ENCODE data around the gene ERICH3. TPM values are rescaled to one million over a fixed set of nuclear protein-coding genes. Genes with fewer than 3 reads are reported as not detected.
A peak's percentile ranks its signal among the peaks of the same experiment; 100 is the strongest.

Gene ERICH3
- total and polyA plus RNA-seq, 8 donors, result under 0.01 to 0.68 (median 0.13) TPM

GRCh38 chr1:74578101-74578500, 95.5 kb downstream of the ERICH3 start:
- Histone ChIP-seq H3K36me3 (no peaks in the 10 kb centered on the region), H3K4me1 (no peaks in the 10 kb centered on the region), H3K9me3 (no peaks in the 10 kb centered on the region), H3K4me3 (no peak overlapping the region), H3K27ac (no peak overlapping the region), H3K27me3 (no peaks in the 10 kb centered on the region)
- no peak for TF ChIP-seq CTCF (IDR thresholded peaks at IDR 0.05)
- intact Hi-C loops (cut with DNase I), result no loop called here
- ATAC-seq (no peak), DNase-seq (no peak), FAIRE-seq (no peak)
- WGBS, 2 donors, result 51 to 54% methylated on average over 2 of the region's 2 CpGs

- Histone ChIP-seq H3K27me3 (no peaks in the 10 kb centered on the region), H3K27ac (no peak overlapping the region), H3K4me1 (no peaks in the 10 kb centered on the region), H3K9me3 (no peaks in the 10 kb centered on the region), H3K36me3 (no peaks in the 10 kb centered on the region), H3K4me3 (no peak overlapping the region)
- no peak for ATAC-seq
- no peak for TF ChIP-seq CTCF (IDR thresholded peaks at IDR 0.05)
- FAIRE-seq, result no peak
- intact Hi-C loops (cut with DNase I), result no loop called here
- WGBS, 2 donors, result 50 to 69% methylated on average over 6 of the region's 6 CpGs
- peak in 1 of 6 donors; percentile 41 for DNase-seq
Measured at GRCh38 chr1:74571891-74572290, 101.7 kb downstream of the ERICH3 start.

- H3K4me3 ChIP-seq, result no peak overlapping the region
- 46 to 57% methylated on average over 8 of the region's 8 CpGs for WGBS, 2 donors
- no peaks in the 10 kb centered on the region for H3K36me3 ChIP-seq
- H3K9me3 ChIP-seq, result no peaks in the 10 kb centered on the region
- no peak overlapping the region for H3K27ac ChIP-seq
- H3K27me3 ChIP-seq, result no peaks in the 10 kb centered on the region
- ATAC-seq, result no peak
- H3K4me1 ChIP-seq, result no peaks in the 10 kb centered on the region
- no peak for TF ChIP-seq CTCF (IDR thresholded peaks at IDR 0.05)
- FAIRE-seq, result no peak
- intact Hi-C loops (cut with DNase I), result no loop called here
- DNase-seq, result no peak
Measured at GRCh38 chr1:74571493-74571800, 102.1 kb downstream of the ERICH3 start.

GRCh38 chr1:74570797-74571492, 102.6 kb downstream of the ERICH3 start:
- WGBS, 2 donors, result 27 to 35% methylated on average over 14 of the region's 14 CpGs
- FAIRE-seq, result no peak
- no peak for TF ChIP-seq CTCF (IDR thresholded peaks at IDR 0.05)
- H3K9me3 ChIP-seq, result no peaks in the 10 kb centered on the region
- no peaks in the 10 kb centered on the region for H3K27me3 ChIP-seq
- H3K4me3 ChIP-seq, result no peak overlapping the region
- no peaks in the 10 kb centered on the region for H3K4me1 ChIP-seq
- no peak for ATAC-seq
- DNase-seq, result peak in 1 of 6 donors; percentile 25
- intact Hi-C loops (cut with DNase I), result no loop called here
- H3K27ac ChIP-seq, result no peak overlapping the region
- no peaks in the 10 kb centered on the region for H3K36me3 ChIP-seq

- no peak for FAIRE-seq
- Histone ChIP-seq H3K27ac (no peak overlapping the region), H3K9me3 (no peaks in the 10 kb centered on the region), H3K4me3 (no peak overlapping the region), H3K27me3 (no peaks in the 10 kb centered on the region), H3K36me3 (no peaks in the 10 kb centered on the region), H3K4me1 (no peaks in the 10 kb centered on the region)
- 68 to 80% methylated on average over 2 of the region's 2 CpGs for WGBS, 2 donors
- DNase-seq, result no peak
- TF ChIP-seq CTCF (IDR thresholded peaks at IDR 0.05), result no peak
- intact Hi-C loops (cut with DNase I), result no loop called here
- ATAC-seq, result no peak
Measured at GRCh38 chr1:74549932-74550331, 123.7 kb downstream of the ERICH3 start.
